Tibial artery (tissue), 4 donors: Measurements from ENCODE around the gene OR10G2.

Experiments used
- DNase-seq, 2 donors: peaks; one replicate each; pipeline ENCODE4 v3.0.0-alpha.2; 2019
- H3K27ac ChIP-seq, 2 donors: fragments of 200-600 bp; sonication (generic) in 1 of 2; 1 replicate in 1 of 2; 2 replicates in 1 of 2; pipeline ENCODE4 v1.5.1; 2018 to 2019; ENCODE audit warnings: mild to moderate bottlenecking in 1 of 2
- H3K27me3 ChIP-seq, 2 donors: fragments of 200-600 bp; sonication (generic) in 1 of 2; one replicate each; pipeline versions ENCODE4 v1.5.1 to v1.6.0; 2016 to 2019
- H3K36me3 ChIP-seq, 3 donors: fragments of 200-600 bp; sonication (generic) in 2 of 3; one replicate each; pipeline ENCODE4 v1.5.1; 2016 to 2019; ENCODE audit warnings: mild to moderate bottlenecking in 2 of 3
- H3K4me1 ChIP-seq, 4 donors: fragments of 200-600 bp; sonication (generic) in 2 of 4; 1 replicate in 3 of 4; 2 replicates in 1 of 4; pipeline ENCODE4 v1.5.1; 2016 to 2019
- H3K4me3 ChIP-seq, 2 donors: fragments of 200-600 bp; sonication (generic) in 1 of 2; 1 replicate in 1 of 2; 2 replicates in 1 of 2; pipeline ENCODE4 v1.5.1; 2018 to 2019; ENCODE audit warnings: mild to moderate bottlenecking in 2 of 2
- H3K9me3 ChIP-seq, 3 donors: fragments of 200-600 bp; sonication (generic) in 1 of 3; one replicate each; pipeline ENCODE4 v1.5.1; 2016 to 2019
- CTCF ChIP-seq, 2 experiments: fragments of 200-600 bp in 1 of 2; fragments of 450-650 bp in 1 of 2; IDR thresholded peaks; one replicate each; pipeline ENCODE4 v1.5.1; 2017 to 2019; ENCODE audit warnings: antibody characterized with exemption in 2 of 2, mild to moderate bottlenecking in 1 of 2, moderate library complexity in 1 of 2
- intact Hi-C: fragments of 100-400 bp; cut with DNase I; formaldehyde crosslinking; loops from one replicate; pipeline ENCODE4 v1.15.0; 2023; ENCODE audit warnings: low total_unique reads

OR10G2 gene

GRCh38 chr14:21669284-21669683, 34.5 kb upstream of the OR10G2 start:
- Histone ChIP-seq H3K4me1 (no peaks in the 10 kb centered on the region), H3K36me3 (no peaks in the 10 kb centered on the region), H3K27ac (no peak overlapping the region), H3K4me3 (no peak overlapping the region), H3K9me3 (no peaks in the 10 kb centered on the region), H3K27me3 (no peaks in the 10 kb centered on the region)
- no peak for TF ChIP-seq CTCF (IDR thresholded peaks at IDR 0.05)
- no peak for DNase-seq
- intact Hi-C loops, result no loop called here

GRCh38 chr14:21668377-21668776, 33.6 kb upstream of the OR10G2 start:
- TF ChIP-seq CTCF (IDR thresholded peaks at IDR 0.05), result no peak
- no peaks in the 10 kb centered on the region for H3K36me3 ChIP-seq
- no peak overlapping the region for H3K4me3 ChIP-seq
- no peak for DNase-seq
- no peaks in the 10 kb centered on the region for H3K4me1 ChIP-seq
- no peaks in the 10 kb centered on the region for H3K9me3 ChIP-seq
- no peaks in the 10 kb centered on the region for H3K27me3 ChIP-seq
- intact Hi-C loops, result no loop called here
- no peak overlapping the region for H3K27ac ChIP-seq

GRCh38 chr14:21656980-21657379, 22.2 kb upstream of the OR10G2 start:
- intact Hi-C loops, result no loop called here
- H3K4me3 ChIP-seq, result no peak overlapping the region
- DNase-seq, result no peak
- H3K4me1 ChIP-seq, result no peaks in the 10 kb centered on the region
- no peaks in the 10 kb centered on the region for H3K27me3 ChIP-seq
- no peaks in the 10 kb centered on the region for H3K9me3 ChIP-seq
- H3K27ac ChIP-seq, result no peak overlapping the region
- no peaks in the 10 kb centered on the region for H3K36me3 ChIP-seq
- TF ChIP-seq CTCF (IDR thresholded peaks at IDR 0.05), result no peak

GRCh38 chr14:21654215-21654614, 19.5 kb upstream of the OR10G2 start:
- no peak for DNase-seq
- no peak overlapping the region for H3K4me3 ChIP-seq
- H3K36me3 ChIP-seq, result no peaks in the 10 kb centered on the region
- H3K27ac ChIP-seq, result no peak overlapping the region
- TF ChIP-seq CTCF (IDR thresholded peaks at IDR 0.05), result no peak
- no peaks in the 10 kb centered on the region for H3K27me3 ChIP-seq
- no peaks in the 10 kb centered on the region for H3K4me1 ChIP-seq
- intact Hi-C loops, result no loop called here
- no peaks in the 10 kb centered on the region for H3K9me3 ChIP-seq

GRCh38 chr14:21653331-21653885, 18.7 kb upstream of the OR10G2 start, which contains the start of gene OR4E2:
Gene OR4E2 (plus strand): TSS chr14:21653835. CDS start chr14:21665083, 11,248 bp downstream.
- Histone ChIP-seq H3K27ac (no peak within 1 kb of the TSS), H3K36me3 (no peaks in the 10 kb centered on the region), H3K9me3 (no peaks in the 10 kb centered on the region), H3K4me1 (no peaks in the 10 kb centered on the region), H3K27me3 (no peaks in the 10 kb centered on the region), H3K4me3 (no peak within 1 kb of the TSS)
- intact Hi-C loops, result no loop called here
- DNase-seq, result no peak
- TF ChIP-seq CTCF (IDR thresholded peaks at IDR 0.05), result no peak
